Kidney capillary endothelial cell (primary cell): ENCODE results near the gene CUTA.
"Not testable (repeated sequence)": the region's sequence is repeated elsewhere in the genome, so short reads cannot be mapped to it uniquely, and the experiment has no call there.

Experiments
- DNase-seq: peaks from one replicate; pipeline ENCODE4 v3.0.0-alpha.2; 2018; ENCODE audit warnings: low spot score

CUTA gene

DNA sequence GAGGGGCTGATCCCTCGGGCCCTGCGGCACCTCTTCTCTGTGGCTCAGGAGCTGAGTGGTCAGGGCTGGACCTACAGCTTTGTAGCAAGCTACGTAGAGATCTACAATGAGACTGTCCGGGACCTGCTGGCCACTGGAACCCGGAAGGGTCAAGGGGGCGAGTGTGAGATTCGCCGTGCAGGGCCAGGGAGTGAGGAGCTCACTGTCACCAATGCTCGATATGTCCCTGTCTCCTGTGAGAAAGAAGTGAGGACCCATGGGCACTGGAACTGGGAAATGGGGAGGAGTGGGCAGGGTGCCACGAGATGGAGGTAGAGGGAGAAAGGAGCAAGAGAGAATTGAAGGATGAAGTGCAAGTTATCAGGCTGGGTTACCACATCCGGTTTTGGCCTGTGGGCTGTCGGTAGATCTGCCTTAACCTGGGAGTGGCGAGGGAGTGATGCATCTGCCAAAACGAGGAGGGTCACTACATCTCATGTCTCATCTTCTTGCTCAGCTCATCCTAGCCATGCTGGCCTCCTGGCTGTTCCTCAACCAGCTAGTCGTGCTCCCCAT, 12.4 kb downstream of the CUTA start:
- no peak for DNase-seq

GRCh38 chr6:33404884-33405283, 13.0 kb downstream of the CUTA start:
- no peak for DNase-seq

DNA sequence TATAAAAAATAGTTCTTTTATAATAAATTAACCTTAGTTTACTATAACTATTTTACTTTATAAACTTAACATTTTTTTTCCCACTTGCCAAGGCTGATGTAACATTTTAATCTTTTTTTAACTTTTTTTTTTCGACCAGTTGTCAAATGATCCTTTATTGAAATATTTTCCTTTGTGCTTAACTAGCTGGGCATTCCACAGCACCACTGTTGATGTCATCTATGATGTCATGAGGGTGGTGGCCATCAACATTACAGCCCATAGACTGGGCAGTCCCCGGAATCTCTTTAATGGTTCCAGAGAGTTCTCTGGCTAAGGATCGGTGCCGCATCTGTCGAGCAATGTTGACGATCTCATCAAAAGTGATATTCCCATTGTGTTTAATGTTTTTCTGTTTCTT, 18.0 kb downstream of the CUTA start:
- not testable (repeated sequence) for DNase-seq

- not testable (repeated sequence) for DNase-seq
Measured at GRCh38 chr6:33398601-33399000, 19.3 kb downstream of the CUTA start.

DNA sequence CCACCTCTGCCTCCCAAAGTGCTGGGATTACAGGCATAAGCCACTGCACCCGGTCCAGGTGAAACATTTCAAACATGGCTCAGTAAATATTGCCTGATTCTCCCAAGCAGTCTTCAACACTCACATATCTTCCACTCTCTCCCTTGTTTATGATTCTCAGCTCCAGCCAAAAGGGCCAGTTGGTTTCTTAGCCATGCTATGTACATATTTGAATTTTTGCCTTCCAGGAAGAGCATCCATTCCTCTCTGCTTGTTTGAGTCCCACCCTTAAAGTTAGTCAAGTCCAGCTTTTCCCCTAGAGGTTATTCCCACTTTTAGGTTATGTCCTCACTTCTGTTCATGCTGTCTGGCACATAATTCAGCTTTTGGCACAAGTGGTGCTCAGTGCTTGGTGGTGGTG, 20.4 kb downstream of the CUTA start:
- DNase-seq, result no peak

- DNase-seq, result no peak
Measured at GRCh38 chr6:33392979-33393378, 24.9 kb downstream of the CUTA start.

- DNase-seq, result no peak
Measured at GRCh38 chr6:33392595-33392948, 25.3 kb downstream of the CUTA start.

DNA sequence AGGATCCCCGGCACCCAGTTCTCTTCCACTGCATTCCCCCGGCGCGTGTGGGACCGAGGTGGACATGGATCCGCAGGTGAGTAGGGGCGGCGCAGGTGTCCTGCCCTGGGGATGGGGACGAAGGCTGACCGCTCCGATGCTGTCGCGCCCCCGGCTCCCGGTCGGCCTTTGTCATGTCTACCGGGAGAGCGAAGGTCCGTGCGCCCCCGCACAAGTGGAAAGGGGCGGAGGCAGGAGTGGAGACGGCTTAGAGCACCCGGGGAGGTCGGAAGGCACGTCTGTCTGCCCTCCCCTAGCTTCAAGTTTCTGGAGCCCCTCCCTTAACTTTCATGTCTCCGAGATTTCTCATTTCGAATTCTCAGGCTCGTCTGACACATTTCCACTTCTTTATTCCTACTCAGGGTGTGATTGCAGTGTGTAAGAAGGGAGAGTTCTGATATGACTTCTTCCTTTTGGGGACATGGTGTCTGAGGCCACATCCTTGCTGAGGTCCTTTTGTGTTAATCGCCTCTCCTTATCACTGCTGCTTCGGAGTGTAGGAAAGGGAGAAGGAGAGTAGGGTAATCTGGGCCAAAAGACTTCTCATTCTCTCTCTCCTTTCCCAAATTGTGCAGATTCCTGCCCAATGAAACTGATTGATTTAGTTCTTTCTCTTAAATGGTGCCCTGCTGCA, 25.8 kb downstream of the CUTA start:
- DNase-seq, result peak; percentile 30

GRCh38 chr6:33391278-33391921, 26.5 kb downstream of the CUTA start, which contains the start of gene KIFC1:
Gene KIFC1, plus strand, starts transcription at chr6:33391823. Its CDS starts 163 bp downstream, at chr6:33391986.
- DNase-seq, result peak; percentile 99

DNA sequence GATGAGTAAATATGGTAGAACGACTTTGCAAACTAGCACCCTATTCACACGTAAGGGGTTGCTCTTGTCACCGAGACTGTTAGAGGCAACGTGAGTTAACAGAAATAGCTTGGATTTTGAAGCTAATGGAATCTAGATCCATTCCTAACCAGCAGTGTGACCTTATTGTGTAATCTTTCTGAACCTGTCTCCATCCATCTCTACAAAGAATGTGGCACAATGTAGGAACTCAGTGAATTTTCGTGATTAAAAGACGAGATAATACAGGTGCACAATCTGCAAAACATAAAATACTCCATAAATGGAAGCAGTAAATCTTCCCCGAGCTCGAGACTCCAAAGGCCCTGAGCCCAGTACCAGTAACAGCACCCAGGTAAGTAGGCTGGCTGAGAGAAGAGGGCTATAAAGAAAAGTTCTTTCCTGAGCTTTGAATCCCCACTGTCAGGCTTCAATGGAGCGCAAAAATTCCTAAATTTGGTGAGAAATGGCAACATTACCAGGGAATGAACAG, 27.1 kb downstream of the CUTA start:
- no peak for DNase-seq

- no peak for DNase-seq
Measured at GRCh38 chr6:33390173-33390572, 27.7 kb downstream of the CUTA start.

DNA sequence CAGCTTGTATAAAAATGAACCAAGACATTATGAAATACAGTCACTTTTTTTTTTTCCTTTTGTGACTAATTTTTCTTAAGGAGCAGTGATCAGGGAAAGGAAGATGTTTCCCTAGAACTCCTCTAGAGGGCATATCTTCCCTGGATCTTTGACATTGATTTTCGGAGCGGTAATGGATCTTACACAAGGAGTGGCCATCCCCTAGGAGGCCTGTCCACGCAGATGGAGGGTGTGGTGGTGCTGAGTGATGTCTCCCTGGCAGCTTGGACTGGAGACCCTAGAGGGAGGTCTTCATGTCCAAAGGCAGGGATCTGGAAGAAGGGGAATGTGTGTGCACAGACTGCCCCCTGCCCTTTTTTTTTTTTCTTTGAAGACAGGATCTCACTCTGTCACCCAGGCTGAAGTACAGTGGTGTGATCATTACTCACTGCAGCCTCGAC, 33.3 kb downstream of the CUTA start:
- peak; percentile 48 for DNase-seq

DNA sequence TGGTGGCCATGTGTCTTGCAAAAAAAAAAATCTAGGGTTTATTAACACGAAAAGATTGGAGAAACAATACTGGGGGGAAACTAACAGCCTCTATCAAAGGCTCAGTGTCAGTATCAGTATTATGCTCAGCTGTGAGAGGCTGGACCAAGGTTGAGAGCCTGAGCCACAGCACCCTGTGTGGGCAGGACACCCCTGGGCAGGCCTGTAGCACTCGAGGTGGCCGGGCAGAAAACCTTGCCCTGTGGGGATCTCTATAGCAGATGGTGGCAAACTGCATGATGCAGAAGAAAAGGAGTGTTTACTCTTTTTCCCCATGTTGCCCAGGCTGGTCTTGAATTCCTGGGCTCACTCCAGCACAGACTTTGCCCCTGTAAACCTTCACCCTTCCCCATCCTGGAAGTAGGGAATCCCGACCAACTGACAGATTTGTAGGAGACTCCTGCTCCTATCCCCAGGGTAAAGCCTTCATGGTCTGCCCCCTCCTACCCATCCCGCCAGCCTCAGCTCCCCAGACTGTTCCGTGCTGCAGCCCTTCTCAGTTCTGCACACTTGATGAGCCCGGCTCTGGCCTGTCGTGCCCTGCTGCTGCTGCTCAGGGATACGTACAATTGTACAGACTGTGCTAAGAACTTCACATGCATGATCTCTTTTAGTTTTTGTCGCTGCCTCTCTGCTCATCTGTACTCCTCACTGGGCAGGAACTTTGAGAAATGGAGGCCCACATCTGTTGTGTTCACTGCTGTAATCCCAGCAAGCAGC, 34.3 kb downstream of the CUTA start:
- DNase-seq, result no peak

DNA sequence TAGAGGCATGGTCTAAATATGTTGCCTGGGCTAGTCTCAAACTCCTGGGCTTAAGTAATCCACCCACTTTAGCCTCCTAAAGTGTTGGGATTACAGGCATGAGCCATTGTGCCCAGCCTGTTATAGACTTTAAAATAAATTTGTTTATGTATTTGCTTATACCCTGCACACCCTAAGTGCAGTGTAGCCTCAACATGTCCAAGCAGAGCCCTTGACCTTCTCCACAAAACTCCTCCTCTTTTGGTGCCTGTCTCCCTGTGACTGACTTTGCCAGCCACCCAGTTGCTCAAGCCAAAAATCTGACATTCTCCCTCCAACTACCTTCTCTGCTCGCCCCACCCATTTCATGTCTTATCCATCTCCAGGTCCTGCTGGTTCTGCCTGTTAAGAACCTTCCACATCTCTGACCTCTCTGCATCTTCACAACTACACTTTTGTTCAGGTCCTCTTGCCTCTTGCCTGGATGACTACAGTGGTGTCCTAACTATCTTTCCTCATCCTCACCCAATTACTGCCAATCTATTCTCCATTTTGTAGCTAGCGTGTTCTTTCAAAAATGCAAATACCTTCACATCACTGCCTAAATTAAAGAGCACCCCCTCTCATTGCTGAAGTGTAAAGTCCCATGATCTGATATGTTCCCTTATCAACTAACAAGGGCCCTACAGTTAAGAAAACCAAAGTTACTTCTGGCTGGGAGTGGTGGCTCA, 37.5 kb downstream of the CUTA start:
- no peak for DNase-seq

- DNase-seq, result not testable (repeated sequence)
Measured at GRCh38 chr6:33379184-33379583, 38.7 kb downstream of the CUTA start.

- no peak for DNase-seq
Measured at GRCh38 chr6:33377171-33377570, 40.7 kb downstream of the CUTA start.

- DNase-seq, result no peak
Measured at GRCh38 chr6:33375143-33375671, 42.7 kb downstream of the CUTA start.

- no peak for DNase-seq
Measured at GRCh38 chr6:33373960-33374910, 43.7 kb downstream of the CUTA start.

GRCh38 chr6:33372526-33373123, 45.3 kb downstream of the CUTA start:
- no peak for DNase-seq

DNA sequence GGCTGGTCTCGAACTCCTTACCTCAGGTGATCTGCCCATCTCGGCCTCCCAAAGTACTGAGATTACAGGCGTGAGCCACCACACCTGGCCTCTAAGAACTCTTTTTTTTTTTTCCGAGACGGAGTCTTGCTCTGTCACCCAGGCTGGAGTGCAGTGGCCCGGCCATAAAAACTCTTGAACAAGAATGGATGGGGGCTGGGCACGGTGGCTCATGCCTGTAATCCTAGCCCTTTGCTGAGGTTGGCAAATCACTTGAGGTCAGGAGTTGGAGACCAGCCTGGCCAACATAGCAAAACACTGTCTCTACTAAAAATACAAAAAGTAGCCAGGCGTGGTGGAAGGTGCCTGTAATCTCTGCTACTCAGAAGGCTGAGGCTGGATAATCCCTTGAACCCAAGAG, 46.0 kb downstream of the CUTA start:
- DNase-seq, result not testable (repeated sequence)
